GM12864 (cell line): ENCODE results near the gene MEAK7.

Experiments
- DNase-seq: peaks from one replicate; pipeline ENCODE4 v3.0.0-alpha.2; 2011; ENCODE audit warnings: low read depth
- H3K4me3 ChIP-seq: 2 replicates; pipeline ENCODE4 v1.5.1; 2011; ENCODE audit warnings: mild to moderate bottlenecking, low read depth, low read length, control low read depth
- TF ChIP-seq, protein P1 (sequence below): IDR thresholded peaks from 2 replicates; pipeline ENCODE4 v1.5.1; 2011; ENCODE audit warnings: low read depth, mild to moderate bottlenecking, moderate library complexity, low read length, control low read depth, inconsistent platforms; ENCODE audit errors: missing control alignments

The MEAK7 gene

GRCh38 chr16:84540194-84540593 is 35.7 kb upstream of the MEAK7 start:
- DNase-seq: no peak
- TF ChIP-seq, protein P1, sequence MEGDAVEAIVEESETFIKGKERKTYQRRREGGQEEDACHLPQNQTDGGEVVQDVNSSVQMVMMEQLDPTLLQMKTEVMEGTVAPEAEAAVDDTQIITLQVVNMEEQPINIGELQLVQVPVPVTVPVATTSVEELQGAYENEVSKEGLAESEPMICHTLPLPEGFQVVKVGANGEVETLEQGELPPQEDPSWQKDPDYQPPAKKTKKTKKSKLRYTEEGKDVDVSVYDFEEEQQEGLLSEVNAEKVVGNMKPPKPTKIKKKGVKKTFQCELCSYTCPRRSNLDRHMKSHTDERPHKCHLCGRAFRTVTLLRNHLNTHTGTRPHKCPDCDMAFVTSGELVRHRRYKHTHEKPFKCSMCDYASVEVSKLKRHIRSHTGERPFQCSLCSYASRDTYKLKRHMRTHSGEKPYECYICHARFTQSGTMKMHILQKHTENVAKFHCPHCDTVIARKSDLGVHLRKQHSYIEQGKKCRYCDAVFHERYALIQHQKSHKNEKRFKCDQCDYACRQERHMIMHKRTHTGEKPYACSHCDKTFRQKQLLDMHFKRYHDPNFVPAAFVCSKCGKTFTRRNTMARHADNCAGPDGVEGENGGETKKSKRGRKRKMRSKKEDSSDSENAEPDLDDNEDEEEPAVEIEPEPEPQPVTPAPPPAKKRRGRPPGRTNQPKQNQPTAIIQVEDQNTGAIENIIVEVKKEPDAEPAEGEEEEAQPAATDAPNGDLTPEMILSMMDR: no peak
- H3K4me3 ChIP-seq: no peak overlapping the region

DNA sequence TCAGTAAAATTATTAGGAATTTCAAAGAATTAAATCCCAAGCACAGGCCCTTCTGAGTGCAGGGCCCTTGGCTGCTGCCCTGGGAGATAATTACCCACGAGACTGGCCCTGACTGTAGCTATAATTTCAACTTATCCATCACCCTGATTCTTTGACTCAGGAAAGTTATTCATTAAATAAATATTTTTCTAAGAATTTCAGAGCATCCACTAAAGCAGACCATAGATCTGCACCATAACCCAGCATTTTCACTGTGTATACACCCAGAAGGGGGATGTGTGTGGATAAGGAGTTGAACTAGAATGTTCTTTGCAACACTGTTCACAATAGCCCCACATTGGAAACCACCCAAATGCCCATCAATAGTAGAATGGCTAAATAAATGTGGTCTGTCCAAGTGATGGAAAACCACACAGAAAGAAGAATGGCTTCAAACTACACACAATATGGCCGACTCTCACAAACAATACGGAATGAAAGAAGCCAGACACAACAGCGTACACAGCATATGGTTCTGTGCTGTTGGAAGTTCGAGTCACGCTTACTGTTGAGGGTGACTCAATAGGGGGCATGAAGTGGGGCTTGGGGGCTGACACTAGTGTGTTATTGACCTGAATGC is 33.9 kb upstream of the MEAK7 start:
- no peak overlapping the region for H3K4me3 ChIP-seq
- TF ChIP-seq, protein P1: no peak
- no peak for DNase-seq

GRCh38 chr16:84537491-84538151 is 33.2 kb upstream of the MEAK7 start:
- DNase-seq: no peak
- H3K4me3 ChIP-seq: no peak overlapping the region
- TF ChIP-seq, protein P1: no peak

DNA sequence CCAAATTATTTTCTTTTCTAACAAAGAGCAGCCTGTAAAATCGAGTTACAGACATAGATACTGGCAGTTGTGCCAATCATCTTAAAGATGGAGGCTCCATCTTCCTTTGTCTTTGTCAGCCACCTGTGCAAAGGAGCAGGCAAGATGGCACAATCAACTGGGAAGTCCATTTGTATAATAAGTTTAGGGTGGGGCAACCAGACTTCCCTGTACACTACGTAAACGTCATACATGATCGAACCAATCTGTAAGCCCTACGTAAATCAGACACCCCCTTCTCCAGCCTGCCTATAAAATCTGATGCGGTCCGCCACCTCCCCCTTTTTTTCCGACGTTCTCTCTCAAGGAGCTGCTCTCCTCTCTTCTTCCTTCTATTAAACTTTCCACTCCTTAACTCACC is 31.4 kb upstream of the MEAK7 start:
- DNase-seq: no peak
- TF ChIP-seq, protein P1: no peak
- no peak overlapping the region for H3K4me3 ChIP-seq

GRCh38 chr16:84535408-84535807 is 30.9 kb upstream of the MEAK7 start:
- DNase-seq: no peak
- H3K4me3 ChIP-seq: no peak overlapping the region
- TF ChIP-seq, protein P1: no peak

DNA sequence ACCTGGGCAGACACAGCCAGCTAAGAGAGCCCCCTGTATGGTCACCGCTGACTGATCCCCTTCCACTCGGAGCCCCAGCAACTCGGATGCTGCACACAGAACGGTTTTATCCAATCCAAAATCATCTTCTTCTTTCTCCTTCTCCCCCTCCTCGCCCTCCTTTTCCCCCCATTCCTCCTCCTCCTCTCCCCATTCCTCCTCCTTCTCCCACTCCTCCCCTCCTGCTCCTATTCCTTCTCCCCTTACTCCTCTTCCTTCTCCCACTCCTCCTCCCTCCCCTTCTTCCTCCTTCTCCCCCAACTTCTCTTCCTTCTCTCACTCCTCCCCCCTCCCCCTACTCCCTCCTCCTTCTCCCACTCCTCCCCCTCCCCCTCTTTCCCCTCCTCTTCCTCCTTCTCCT is 30.4 kb upstream of the MEAK7 start:
- no peak overlapping the region for H3K4me3 ChIP-seq
- no peak for DNase-seq
- TF ChIP-seq, protein P1: no peak
